ENCODE measurements around the gene MIEN1. TPM values are rescaled to one million over a fixed set of nuclear protein-coding genes. Genes with fewer than 3 reads are reported as not detected.
A peak's percentile ranks its signal among the peaks of the same experiment; 100 is the strongest.

MIEN1 gene
- total RNA-seq, 1 donor: 33.1 TPM

DNA sequence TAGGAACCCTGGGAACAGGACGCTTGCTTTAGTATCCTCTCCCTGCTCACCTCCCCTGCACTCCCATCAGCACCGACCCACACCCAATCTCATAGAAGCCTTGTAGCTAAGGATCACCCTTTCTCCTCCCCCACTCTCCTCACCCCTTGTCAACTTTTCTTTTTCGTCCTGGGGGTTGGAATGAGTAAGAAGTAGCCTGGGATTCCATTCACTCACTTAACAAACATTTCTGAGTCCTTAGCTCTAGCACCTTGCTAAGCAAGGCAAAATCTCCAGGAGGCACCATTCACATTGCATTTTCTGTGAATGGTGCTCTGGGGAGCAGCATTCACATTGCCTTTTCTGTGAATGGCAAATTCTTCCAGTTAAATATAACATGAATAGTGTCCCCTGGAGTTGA lies 41.4 kb downstream of the MIEN1 start:
- TF ChIP-seq CTCF (IDR thresholded peaks at IDR 0.05; ENCODE audit: insufficient read depth, low read length): no peak
- no peak for DNase-seq (ENCODE audit: low read depth)
- peak overlapping the region; percentile 82 for H3K4me3 ChIP-seq (ENCODE audit: low read depth, low read length)

GRCh38 chr17:39688475-39688835 lies 41.9 kb downstream of the MIEN1 start:
- no peak for TF ChIP-seq CTCF (IDR thresholded peaks at IDR 0.05; ENCODE audit: insufficient read depth, low read length)
- peak; percentile 13 for DNase-seq (ENCODE audit: low read depth)
- H3K4me3 ChIP-seq (ENCODE audit: low read depth, low read length): peak overlapping the region; percentile 82

- DNase-seq (ENCODE audit: low read depth): peak; percentile 88
- peak within 1 kb of the TSS; percentile 82 for H3K4me3 ChIP-seq (ENCODE audit: low read depth, low read length)
- no peak for TF ChIP-seq CTCF (IDR thresholded peaks at IDR 0.05; ENCODE audit: insufficient read depth, low read length)
Observed at GRCh38 chr17:39687546-39688474, 42.5 kb downstream of the MIEN1 start, which contains the start of gene PGAP3. Gene PGAP3 (minus strand): TSS chr17:39688057. CDS start chr17:39688014, 43 bp downstream.

GRCh38 chr17:39687101-39687545 lies 43.2 kb downstream of the MIEN1 start:
- H3K4me3 ChIP-seq (ENCODE audit: low read depth, low read length): peak overlapping the region; percentile 82
- no peak for TF ChIP-seq CTCF (IDR thresholded peaks at IDR 0.05; ENCODE audit: insufficient read depth, low read length)
- no peak for DNase-seq (ENCODE audit: low read depth)

- H3K4me3 ChIP-seq (ENCODE audit: low read depth, low read length): no peak overlapping the region
- no peak for TF ChIP-seq CTCF (IDR thresholded peaks at IDR 0.05; ENCODE audit: insufficient read depth, low read length)
- no peak for DNase-seq (ENCODE audit: low read depth)
Observed at GRCh38 chr17:39684369-39685192, 45.8 kb downstream of the MIEN1 start.

GRCh38 chr17:39683295-39683939 lies 46.9 kb downstream of the MIEN1 start:
- TF ChIP-seq CTCF (IDR thresholded peaks at IDR 0.05; ENCODE audit: insufficient read depth, low read length): no peak

More at GRCh38 chr17:39683295-39683939, 46.9 kb downstream of the MIEN1 start:
- no peak for DNase-seq (ENCODE audit: low read depth)
- no peak overlapping the region for H3K4me3 ChIP-seq (ENCODE audit: low read depth, low read length)

Data from fibroblast of the aortic adventitia (primary cell).